PFSK-1 (cell line): ENCODE data around the gene CEP112.

Source experiments
- TAF1 ChIP-seq: IDR thresholded peaks from 2 replicates; pipeline ENCODE4 v1.6.1; 2012; ENCODE audit warnings: low read length, control low read depth, borderline replicate concordance; ENCODE audit not compliant: insufficient read depth
- TF ChIP-seq, protein P1 (sequence below), 2 experiments: IDR thresholded peaks; 2 replicates each; pipeline versions ENCODE4 v1.6.1 to v1.8.0; 2011 to 2012; ENCODE audit warnings: low read depth in 2 of 2, low read length in 2 of 2, control low read depth in 1 of 2, inconsistent platforms in 1 of 2, mild to moderate bottlenecking in 1 of 2, moderate library complexity in 1 of 2; ENCODE audit not compliant: insufficient read depth in 1 of 2

GRCh38 chr17:65926599-65926998 lies 265.3 kb downstream of the CEP112 start:
- TF ChIP-seq, protein P1, sequence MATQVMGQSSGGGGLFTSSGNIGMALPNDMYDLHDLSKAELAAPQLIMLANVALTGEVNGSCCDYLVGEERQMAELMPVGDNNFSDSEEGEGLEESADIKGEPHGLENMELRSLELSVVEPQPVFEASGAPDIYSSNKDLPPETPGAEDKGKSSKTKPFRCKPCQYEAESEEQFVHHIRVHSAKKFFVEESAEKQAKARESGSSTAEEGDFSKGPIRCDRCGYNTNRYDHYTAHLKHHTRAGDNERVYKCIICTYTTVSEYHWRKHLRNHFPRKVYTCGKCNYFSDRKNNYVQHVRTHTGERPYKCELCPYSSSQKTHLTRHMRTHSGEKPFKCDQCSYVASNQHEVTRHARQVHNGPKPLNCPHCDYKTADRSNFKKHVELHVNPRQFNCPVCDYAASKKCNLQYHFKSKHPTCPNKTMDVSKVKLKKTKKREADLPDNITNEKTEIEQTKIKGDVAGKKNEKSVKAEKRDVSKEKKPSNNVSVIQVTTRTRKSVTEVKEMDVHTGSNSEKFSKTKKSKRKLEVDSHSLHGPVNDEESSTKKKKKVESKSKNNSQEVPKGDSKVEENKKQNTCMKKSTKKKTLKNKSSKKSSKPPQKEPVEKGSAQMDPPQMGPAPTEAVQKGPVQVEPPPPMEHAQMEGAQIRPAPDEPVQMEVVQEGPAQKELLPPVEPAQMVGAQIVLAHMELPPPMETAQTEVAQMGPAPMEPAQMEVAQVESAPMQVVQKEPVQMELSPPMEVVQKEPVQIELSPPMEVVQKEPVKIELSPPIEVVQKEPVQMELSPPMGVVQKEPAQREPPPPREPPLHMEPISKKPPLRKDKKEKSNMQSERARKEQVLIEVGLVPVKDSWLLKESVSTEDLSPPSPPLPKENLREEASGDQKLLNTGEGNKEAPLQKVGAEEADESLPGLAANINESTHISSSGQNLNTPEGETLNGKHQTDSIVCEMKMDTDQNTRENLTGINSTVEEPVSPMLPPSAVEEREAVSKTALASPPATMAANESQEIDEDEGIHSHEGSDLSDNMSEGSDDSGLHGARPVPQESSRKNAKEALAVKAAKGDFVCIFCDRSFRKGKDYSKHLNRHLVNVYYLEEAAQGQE (IDR thresholded peaks at IDR 0.05; ENCODE audit: insufficient read depth in 1 of 2, low read depth in 2 of 2, low read length in 2 of 2) = no peak
- TF ChIP-seq TAF1 = no peak
